ENCODE results near the gene RPS6KA2.

RPS6KA2 gene

GRCh38 chr6:166417285-166417691 is 209.8 kb downstream of the RPS6KA2 start:
- TF ChIP-seq CTCF (IDR thresholded peaks at IDR 0.05; ENCODE audit: insufficient read depth, low read length, missing control alignments) = no peak
- CTCF ChIA-PET = no interaction called here
- no peak for DNase-seq (ENCODE audit: low read depth, low spot score)

GRCh38 chr6:166415833-166416347 is 211.2 kb downstream of the RPS6KA2 start:
- no peak overlapping the region for H3K4me3 ChIP-seq (ENCODE audit: low read depth, low read length)
- ChIA-PET POLR2A (no interaction called here), CTCF (no interaction called here)
- no peak for TF ChIP-seq CTCF (IDR thresholded peaks at IDR 0.05; ENCODE audit: insufficient read depth, low read length, missing control alignments)
- DNase-seq (ENCODE audit: low read depth, low spot score) = no peak

More at GRCh38 chr6:166417285-166417691, 209.8 kb downstream of the RPS6KA2 start:
- POLR2A ChIA-PET = no interaction called here
- no peak overlapping the region for H3K4me3 ChIP-seq (ENCODE audit: low read depth, low read length)

- CTCF ChIA-PET = no interaction called here
- no peak overlapping the region for H3K4me3 ChIP-seq (ENCODE audit: low read depth, low read length)
- POLR2A ChIA-PET = no interaction called here
- DNase-seq (ENCODE audit: low read depth, low spot score) = no peak
- TF ChIP-seq CTCF (IDR thresholded peaks at IDR 0.05; ENCODE audit: insufficient read depth, low read length, missing control alignments) = no peak
Observed at GRCh38 chr6:166415306-166415705, 211.7 kb downstream of the RPS6KA2 start.

- TF ChIP-seq CTCF (IDR thresholded peaks at IDR 0.05; ENCODE audit: insufficient read depth, low read length, missing control alignments) = no peak
- POLR2A ChIA-PET = no interaction called here
- DNase-seq (ENCODE audit: low read depth, low spot score) = no peak
- CTCF ChIA-PET = interaction anchor here (0.9 to 1.0 kb wide), 3 partner anchors 8 to 100 kb away, joined by 3 to 5 read pairs (median 4); no protein-coding TSS in a partner anchor
- no peak overlapping the region for H3K4me3 ChIP-seq (ENCODE audit: low read depth, low read length)
Observed at GRCh38 chr6:166413491-166413951, 213.5 kb downstream of the RPS6KA2 start.

GRCh38 chr6:166412911-166413384 is 214.1 kb downstream of the RPS6KA2 start:
- ChIA-PET CTCF (no interaction called here), POLR2A (no interaction called here)
- no peak for DNase-seq (ENCODE audit: low read depth, low spot score)
- H3K4me3 ChIP-seq (ENCODE audit: low read depth, low read length) = no peak overlapping the region
- no peak for TF ChIP-seq CTCF (IDR thresholded peaks at IDR 0.05; ENCODE audit: insufficient read depth, low read length, missing control alignments)

- ChIA-PET CTCF (interaction anchor here (1.2 kb wide), 1 partner anchor 9 kb away, joined by 3 read pairs; no protein-coding TSS in a partner anchor), POLR2A (no interaction called here)
- TF ChIP-seq CTCF (IDR thresholded peaks at IDR 0.05; ENCODE audit: insufficient read depth, low read length, missing control alignments) = no peak
- DNase-seq (ENCODE audit: low read depth, low spot score) = no peak
- no peak overlapping the region for H3K4me3 ChIP-seq (ENCODE audit: low read depth, low read length)
Observed at GRCh38 chr6:166412156-166412910, 214.7 kb downstream of the RPS6KA2 start.

Data from AG04449 (cell line).